ENCODE data around the gene BRAT1.

The BRAT1 gene

DNA sequence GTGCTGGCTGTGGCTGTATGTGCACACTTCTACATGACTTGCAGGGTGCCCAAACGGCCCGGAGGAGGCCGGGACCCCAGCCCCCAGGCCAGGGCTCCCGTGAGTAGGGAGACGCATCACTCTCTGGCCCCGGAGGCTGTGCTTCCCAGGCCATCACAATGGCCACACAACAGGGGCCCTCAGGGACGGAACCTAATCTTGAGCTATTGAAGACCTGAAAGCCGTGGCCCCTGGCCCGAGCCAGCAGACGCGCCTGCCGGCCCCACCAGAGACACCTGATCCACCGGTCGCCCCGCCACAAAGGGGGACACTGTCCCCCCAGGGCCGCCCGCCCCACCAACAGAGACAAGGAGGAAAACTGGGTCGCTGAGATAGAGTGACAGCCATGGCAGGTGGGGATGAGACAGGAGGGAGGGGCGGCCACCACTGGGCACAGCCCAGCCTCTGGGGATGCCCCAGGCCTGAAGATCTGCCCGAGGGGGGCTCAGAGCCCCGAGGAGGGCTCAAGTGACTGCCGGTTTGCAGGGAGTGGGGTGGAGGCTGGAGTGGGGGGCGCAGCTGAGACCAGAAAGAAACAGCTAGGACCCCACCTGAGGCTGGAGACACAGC, 45.9 kb downstream of the BRAT1 start:
- no peak for DNase-seq

DNA sequence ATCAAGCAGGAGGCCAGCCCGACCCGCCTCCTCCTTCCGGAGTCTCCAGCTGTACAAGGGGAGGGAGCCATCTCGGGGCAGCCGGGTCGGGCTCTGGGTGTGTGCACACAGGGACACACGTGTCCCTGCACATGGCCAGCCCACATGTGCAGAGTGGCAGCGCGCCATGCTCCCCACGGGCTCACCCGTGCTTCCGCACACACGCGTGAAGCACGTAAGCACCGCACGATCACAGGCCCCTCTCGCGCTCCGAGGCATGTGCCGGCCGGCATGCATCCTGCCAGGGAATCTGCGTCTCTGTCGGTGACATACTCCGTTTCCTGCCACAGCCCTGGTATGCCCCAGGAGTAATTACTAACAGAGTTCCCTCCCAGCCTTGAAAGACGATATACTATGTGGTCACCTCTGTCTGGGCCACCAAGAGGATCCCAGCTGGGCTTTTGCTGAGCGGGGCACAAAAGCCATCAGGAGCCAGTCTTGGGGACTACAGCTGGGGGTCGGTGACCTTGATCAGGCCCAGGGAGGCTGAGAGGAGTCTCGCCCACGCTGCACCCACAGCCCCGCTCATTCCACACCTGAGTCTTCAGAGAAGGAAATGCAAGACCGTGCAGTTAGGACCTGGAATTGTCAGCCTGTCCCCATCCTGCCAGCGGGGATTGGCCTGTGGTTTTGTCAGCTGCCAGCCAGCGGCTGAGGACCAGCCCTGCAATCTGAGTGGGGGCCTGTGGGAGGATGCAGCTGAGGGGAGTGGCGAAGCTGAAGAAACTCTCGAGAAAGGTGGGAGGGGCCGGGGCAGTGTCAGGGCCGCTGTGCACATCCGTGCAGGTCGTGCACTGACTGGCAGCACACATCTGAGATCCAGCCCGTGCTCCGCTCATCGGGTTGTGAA, 46.8 kb downstream of the BRAT1 start:
- peak; percentile 73 for DNase-seq

DNA sequence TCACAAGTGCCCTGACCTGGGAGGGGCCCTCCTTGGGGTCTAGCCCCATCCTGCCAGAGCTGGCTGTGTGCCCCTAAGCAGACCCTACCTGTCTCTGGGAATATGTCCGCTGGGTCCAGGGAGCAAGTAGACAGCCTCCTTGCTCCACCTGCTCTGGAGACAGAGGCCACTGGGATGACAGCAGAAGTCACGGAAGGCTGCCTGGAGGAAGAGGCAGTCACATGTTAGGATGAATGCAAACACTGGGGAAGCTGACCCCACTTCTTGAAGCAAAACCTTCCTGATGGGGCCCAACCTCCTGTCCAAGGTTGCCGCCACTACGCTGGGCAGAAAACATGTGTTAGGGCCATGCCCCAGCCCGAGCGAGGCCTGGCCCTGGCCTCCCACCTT, 47.4 kb downstream of the BRAT1 start:
- no peak for DNase-seq

DNA sequence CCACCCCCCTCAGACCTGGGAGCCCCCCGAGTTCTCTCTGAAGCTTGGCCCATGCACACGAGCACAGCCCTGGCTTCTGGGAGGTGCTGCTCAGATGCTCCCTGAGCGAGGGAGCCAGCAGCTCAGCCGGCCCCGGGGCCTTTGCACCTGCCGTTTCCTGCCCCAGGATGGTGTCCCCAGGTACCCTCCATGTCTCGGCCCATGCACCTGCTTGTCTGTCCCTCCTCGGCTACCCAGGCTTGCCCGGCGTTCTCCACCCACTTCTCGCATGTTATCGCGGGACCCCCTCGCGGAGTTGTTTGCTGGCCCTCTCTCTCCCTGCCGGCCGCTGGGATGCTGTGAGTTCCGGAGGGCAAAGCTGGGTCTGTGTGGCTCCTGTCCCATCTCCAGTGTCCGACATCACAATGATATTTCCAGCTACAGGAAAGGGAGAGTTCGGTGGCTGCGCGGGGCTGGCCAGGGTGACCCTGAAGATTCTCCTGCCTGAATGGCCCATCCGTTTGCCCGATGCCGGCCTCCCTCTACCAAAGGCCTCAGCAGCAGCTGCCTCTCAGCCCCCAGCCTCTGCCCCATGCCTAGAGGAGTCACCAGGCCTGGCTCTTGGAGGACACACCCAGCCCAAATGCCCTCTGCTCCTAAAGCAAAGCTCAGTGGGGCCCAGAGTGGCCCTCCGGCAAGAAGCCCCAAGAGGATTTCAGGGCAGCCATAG, 48.0 kb downstream of the BRAT1 start:
- no peak for DNase-seq

DNA sequence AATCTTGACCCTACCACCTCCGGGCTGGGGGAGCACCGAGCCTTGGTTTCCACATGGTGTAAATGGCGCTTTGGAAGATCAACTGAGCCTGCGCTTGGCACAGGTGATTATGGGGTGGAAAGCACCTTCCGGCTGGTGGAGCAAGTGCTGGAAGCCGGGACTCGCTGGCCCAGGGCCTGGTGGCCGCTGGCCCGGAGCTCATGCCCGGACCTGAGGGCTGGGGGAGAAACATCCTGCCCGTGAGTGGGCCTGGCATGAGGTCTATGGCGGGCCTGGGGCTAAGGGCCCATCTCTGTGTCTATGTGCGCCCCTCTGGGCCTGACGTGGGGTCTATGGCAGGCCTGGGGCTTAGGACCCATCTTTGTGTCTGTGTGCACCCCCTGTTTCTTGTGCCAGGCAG, 49.9 kb downstream of the BRAT1 start:
- DNase-seq = no peak

DNA sequence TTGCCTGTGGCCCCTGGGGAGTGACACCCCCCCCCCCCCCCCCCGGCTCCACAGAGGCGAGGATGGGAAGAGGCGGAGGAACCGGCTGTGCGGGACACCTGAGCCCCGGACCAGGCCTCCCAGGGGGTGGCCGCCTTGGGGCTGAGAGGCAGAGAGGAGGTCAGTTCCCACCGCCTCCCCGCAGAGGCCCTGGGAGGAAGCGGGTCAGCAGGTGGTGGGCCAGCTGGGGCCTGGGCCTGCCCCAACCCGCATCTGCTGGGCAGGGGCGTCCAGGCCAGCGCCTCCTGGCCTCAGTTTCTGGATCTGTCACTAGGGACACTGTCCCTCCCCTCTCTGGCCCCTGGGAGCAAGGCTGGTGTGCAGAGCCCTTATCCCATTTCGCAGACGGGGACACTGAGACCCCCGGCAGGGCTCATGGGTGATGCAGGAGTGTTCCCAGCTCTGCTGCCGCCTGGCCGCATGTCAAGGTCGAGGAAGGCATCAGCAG, 50.4 kb downstream of the BRAT1 start:
- no peak for DNase-seq

DNA sequence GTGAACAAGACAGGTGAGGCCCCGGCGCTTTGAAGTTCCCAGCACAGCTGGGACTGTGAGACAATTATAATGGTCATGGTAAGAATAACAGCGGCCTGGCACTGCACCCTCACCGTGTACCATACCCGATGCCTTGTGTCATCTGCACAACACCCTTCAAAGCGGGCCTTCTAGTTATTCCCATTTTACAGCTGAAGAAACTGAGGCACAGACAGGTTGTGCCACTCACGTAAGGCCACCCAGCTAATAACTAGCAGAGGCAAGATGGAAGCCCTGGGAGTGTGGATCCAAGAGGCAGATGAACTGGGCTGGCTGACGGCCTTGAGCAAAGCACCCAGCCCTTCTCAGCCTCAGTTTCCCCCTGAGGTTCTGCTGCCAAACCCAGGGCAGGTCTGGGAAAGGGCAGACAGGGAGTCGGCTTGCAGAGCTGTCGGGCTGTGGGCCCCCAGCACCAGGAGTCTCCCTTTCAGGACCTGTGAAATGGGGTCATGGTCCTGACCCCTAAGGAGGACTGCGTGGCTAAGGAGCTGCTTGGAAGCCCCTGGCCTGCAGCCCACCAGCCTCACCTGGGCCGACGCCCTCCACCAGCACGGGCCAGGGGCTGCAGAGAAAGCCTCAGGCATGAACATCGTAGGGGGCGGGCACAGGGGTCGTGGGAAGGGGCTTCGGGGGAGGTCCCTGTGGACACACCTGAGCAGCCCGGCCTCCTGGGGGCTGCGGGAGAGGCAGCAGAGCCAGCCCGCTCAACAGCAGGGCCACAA, 51.0 kb downstream of the BRAT1 start:
- no peak for DNase-seq

DNA sequence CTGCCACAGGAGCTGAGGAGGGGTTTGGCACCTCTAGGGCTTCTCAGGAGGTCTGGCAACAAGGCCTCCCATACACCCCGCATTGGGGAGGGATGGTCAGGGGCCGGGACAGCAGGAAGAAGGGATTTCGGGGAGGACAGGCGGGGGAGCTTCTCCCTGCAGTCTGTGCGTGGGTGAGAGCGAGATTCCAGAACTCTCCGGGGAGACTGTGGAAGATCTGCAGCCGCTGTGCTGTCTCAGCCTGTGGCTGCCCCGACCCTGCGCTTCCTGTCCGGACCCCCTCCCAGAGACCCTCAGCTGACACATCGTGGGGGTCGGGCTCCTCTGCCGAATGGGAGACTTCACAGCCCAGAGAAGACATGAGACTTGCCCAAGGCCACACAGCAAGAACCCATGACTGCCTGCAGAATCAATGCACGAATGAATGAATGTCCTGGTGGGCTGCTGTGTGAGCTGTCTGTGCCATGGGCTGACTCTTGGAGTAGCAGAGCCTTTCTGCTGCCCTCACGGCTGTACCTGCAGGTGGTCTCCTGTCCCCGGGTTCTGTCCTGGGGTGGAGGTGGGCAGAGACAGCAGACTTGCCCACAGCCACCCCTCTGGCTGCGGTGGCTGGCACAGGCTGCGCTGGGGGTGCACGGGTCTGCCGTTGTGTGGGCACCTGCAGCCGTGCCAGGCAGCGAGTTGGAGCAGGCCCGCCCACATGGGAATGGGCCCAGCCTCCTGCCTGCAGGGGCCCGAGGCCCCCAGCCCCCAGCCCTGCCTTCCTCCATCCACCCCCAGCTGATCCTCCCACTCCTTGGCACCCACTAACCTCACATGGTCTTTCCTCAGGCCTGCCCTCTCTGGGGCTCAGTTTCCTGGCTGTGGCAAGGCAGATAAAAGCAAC, 52.0 kb downstream of the BRAT1 start:
- DNase-seq = no peak

DNA sequence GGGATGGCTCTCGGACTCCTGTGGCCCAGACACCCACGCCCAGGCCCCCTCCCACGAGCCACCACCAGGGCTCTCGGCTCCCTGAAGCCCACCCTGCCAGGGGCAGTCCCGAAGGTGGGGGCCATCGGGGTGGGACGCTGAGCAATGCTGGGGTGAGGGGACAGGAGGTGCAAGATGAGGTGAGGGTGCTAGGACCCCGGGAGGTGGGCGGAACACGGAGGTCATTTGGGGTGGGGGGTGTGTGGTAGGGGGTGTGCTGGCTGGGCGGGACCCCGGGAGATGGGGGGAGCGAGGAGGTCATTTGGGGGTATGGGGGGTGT, 52.7 kb downstream of the BRAT1 start:
- no peak for DNase-seq

DNA sequence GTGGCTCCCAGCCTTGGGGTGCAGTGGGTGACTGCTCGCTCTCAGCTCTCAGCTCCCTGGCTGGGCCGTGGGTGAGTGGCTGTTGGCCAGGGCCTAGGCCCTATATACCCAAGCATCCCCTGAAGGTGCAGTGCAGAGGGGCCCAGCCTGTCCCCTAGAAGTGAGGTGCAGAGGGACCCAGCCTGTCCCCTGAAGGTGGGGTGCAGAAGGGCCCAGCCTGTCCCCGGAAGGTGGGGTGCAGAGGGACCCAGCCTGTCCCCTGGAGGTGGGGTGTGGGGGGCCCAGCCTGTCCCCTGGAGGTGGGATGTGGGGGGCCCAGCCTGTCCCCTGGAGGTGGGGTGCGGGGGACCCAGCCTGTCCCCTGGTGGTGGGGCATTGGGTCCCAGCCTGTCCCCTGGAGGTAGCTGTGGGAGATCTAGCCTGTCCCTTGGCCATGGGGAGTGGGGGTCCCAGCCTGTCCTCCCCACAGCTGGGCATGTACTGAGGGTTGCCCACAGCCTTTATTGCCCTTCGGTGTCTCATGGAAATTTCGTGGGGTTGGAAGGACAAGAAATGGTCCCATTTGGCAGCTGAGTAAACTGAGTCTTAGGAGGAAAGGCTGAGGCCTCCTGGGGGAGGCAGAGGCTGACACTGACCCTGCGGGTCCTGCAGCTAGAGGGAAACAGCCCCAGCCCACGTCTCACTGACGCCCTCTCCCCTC, 53.2 kb downstream of the BRAT1 start:
- no peak for DNase-seq

DNA sequence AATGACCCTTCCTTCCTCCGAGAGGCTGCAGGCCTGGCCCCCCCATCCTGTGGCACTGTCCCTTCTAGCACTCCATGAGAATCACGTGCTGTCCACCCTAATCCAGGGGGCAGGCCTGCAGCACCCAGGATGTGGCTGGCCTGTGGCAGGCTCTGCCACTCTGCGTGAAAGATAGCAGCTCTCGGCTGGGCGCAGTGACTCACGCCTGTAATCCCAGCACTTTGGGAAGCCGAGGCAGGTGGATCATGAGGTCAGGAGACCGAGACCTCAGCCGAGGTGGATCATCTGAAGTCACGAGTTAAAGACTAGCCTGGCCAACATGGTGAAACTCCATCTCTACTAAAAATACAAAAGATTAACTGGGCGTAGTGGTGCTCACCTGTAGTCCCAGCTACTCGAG, 54.6 kb downstream of the BRAT1 start:
- DNase-seq = no peak

DNA sequence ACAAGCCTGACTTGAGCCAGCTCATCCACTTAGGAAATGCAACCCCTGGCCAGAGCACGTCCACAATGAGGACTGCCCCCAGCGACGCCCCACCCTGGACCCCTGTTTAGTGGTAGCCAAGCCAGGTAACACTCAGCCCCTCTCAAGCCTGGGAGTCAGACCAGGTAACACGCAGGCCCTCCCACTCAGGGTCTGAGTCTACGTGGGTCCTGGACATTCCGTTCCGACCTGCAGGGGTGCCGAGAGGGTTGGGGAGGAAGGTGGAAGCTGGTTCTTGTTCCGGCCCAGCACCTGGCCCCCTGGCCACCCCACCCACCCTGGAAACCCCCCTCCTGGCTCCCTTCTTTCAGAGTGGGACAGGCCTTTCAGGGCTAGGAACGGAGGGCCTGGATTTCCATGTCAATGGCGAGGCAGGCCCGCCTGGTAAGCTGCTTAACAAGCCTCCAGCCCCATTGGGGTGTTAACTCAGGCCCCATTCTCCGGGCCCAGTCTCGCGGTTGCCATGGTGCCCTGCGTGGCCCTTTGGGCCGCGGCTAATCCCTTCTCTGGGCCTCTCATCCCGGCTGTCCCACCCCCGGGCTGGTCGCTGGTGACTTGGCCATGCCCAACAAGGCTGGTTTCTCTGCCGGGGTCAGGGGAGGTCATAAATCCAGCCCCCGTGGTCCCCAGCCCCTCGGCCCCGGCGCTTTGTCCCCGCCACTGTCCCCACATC, 55.4 kb downstream of the BRAT1 start:
- no peak for DNase-seq

DNA sequence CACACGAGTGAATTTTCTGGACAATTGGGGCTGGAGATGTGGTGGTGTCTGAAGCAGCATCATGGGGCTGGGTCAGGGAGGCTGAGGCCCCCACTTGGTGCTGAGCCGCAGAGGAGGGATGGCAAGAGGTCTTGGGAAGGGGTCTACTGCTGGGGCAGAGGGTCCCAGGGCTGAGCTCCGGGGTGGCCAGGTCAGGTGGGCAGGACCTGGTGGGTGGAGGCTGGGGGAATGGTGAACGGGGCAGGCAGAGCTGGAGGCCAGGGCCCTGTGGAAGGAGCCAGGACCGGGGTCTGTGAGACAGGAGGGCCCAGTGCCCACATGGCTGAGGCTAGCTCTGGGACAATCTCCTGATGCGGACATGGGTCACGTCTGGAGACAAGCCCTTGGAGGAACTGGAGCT, 56.1 kb downstream of the BRAT1 start:
- no peak for DNase-seq

DNA sequence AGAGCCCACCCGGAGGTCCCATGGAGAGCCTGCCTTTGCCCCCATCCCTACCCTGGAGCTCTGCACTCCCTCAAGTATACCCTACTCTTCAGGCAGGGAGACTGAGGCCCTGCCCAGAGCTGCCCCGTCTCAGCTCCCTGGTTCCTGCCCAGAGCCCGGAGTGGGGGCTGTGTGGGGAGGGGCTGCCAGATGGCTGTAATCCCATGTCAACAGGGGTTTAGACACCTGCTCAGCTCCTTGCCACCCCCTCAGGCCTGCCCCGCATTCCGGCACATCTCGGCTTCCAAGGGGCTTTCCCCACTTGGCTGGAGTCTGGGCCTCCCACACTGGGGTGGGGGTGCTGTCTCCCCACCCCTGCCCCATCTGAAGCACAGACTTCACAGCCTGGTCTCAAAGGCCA, 56.6 kb downstream of the BRAT1 start:
- DNase-seq = no peak

DNA sequence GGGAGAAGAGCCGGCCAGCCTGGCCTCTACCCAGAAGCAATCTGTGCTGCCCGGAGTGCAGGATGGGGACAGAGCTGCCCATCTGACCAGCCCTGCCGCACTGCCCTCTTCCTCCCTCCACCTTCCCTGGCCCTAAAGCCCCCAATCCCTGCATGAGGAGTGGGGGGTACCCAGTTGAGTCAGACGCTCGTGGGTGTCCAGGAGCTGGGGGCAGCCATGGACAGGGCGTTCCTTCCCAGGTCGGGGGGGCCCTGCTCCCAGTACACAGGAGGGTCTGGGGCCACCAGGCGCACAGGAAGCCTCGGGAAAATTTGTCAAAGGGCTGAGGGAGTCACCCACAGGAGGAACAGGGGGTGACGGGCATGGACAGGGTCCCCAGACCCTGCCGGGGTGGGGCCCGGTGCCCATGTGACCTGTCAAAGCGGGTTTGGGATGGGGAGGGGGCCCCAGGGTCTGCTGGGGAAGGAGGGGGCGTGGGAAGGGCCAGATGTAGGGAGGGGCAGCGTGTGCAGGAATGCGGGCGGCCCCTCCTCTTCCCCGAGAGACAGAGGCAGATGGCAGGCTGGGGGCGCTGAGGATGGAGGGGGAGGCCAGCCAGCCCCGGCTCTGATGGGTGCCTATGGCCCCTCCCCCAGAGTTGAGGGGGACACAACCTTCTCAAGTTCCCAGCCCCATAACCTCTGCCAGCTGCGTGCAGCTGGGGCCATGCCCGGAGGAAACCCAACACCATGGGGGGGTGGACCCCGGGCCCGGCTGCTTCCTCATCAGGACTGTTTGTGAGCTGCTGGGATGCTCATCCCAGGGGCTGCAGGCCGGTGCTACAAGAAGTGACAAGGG, 57.6 kb downstream of the BRAT1 start:
- no peak for DNase-seq

DNA sequence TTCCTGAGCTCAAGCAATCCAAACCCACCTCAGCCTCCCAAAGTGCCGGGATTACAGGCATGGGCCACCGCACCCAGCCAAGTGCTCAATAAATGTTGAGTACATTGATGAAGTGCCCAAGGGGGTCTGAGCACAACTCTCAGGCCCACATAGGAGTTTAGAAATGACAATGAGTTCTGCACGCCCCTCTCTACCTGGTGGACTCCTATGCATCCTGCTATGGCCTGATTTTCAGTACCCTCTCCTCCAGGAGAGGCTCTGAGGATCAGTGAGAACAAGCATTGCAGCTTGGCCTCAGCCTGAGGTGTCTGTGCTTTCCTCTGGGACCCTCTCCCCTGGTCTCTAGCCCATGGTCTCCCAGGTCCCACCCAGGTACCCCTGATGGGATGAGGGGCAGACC, 58.3 kb downstream of the BRAT1 start:
- no peak for DNase-seq

DNA sequence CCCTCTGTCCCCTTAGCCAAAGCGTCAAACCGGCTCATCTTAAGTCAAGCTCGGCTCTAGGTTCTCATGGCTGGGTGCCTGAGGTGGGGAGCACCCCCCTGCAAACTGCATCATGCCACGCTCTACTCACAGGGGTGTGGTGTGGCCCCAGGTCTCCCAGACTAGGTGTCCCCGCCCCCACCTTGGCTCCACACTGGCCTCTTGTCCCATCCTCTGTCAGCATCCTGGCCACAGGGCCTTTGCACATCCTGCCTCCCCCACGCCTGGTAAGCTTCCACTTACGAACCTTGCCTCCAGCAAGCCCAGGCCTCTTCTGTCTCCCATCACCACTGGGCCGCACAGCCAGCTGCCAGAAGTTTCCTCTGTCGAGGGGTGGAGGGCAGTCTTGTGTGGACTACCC, 58.9 kb downstream of the BRAT1 start:
- no peak for DNase-seq

DNA sequence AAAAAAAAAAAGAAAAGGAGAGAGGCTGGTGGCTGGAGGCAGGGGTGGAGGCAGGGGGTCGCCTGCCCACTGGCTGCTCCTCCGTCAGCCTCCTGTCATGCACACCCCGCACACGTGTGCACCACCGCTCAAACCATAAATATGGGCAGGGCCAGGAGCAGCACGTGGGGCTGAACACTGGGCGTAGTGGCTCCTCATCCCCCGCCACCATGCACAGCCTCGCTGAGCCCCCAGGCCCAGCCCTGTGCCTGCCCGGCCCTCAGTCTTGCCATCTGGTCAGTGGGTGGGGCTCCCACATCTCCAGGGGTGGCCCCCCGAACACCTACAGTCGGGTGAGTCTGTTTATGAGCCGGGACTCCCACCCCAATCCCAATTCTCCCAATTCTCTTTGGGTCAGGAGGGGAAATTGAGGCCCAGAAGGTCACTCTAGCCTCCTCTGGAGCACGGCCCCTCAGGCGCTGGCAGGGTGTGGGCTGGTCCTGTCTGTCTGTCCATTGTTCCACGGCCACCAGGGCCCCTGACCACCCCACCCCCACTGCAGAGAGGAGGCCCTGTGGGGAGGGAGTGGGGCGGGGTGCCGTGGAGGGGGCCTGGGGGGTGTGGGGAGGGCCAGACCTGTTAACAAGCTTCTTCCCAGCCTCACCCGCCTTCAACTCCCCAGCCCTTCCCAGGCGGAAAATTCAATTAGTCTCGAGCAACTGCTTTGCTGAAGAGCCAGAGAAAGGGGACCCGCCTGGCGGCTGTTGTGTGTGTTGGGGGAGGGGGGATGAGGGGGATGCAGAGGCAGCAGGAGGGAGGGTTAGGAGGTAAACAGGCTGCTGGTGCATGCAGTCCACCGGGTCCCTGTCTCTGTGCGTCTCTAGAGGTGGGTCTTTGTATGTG, 59.7 kb downstream of the BRAT1 start:
- DNase-seq = no peak
